Measurements from ENCODE around the gene GALK1.

DNA sequence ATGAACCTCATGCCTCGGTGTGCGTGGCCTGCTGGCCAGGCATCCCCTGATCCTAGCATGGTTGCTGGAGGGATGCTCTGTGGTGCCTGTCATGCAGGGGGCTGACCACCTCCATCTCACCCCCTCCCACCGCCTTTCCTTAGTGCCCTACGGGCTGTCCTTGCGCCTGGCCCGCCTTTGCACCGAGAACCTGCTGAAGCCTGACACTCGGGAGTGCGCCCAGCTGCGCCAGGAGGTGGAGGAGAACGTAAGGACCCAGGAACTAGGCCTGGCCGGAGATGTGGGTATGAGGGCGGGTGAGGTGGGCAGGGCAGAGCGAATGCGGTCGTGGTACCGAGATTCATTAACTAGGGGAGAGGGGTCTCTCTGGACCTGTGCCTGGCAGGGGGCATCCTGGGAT is 24.8 kb downstream of the GALK1 start:
- TF ChIP-seq, protein P1, sequence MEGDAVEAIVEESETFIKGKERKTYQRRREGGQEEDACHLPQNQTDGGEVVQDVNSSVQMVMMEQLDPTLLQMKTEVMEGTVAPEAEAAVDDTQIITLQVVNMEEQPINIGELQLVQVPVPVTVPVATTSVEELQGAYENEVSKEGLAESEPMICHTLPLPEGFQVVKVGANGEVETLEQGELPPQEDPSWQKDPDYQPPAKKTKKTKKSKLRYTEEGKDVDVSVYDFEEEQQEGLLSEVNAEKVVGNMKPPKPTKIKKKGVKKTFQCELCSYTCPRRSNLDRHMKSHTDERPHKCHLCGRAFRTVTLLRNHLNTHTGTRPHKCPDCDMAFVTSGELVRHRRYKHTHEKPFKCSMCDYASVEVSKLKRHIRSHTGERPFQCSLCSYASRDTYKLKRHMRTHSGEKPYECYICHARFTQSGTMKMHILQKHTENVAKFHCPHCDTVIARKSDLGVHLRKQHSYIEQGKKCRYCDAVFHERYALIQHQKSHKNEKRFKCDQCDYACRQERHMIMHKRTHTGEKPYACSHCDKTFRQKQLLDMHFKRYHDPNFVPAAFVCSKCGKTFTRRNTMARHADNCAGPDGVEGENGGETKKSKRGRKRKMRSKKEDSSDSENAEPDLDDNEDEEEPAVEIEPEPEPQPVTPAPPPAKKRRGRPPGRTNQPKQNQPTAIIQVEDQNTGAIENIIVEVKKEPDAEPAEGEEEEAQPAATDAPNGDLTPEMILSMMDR (IDR thresholded peaks at IDR 0.05; ENCODE audit: poor library complexity): no peak
- TF ChIP-seq EZH2 (IDR thresholded peaks at IDR 0.05; ENCODE audit: borderline replicate concordance) (no peak), EZH2phosphoT487 (IDR thresholded peaks at IDR 0.05; ENCODE audit: low read depth, severe bottlenecking, unreplicated experiment) (no peak)
